ENCODE measurements around the gene MTF1.

DNA sequence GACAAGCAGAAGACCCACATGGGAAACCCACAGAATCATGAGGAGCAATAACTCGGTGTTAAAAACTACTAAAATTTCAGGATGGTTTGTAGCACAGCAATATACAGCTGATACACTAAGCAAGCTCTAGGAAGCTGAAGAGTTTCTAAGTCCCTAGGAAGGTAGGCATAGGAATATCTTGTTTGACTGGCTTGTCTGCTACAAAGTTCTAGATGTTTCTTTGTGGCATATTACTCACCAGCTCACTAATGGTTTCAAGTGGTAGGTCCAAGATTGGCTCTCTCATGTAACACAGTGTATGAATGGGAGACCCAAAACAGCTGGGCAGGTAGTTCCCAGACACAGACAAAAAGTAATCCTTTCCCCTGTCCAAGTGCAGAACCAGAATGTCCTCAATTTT is 13.3 kb upstream of the MTF1 start:
- TF ChIP-seq, protein P1, sequence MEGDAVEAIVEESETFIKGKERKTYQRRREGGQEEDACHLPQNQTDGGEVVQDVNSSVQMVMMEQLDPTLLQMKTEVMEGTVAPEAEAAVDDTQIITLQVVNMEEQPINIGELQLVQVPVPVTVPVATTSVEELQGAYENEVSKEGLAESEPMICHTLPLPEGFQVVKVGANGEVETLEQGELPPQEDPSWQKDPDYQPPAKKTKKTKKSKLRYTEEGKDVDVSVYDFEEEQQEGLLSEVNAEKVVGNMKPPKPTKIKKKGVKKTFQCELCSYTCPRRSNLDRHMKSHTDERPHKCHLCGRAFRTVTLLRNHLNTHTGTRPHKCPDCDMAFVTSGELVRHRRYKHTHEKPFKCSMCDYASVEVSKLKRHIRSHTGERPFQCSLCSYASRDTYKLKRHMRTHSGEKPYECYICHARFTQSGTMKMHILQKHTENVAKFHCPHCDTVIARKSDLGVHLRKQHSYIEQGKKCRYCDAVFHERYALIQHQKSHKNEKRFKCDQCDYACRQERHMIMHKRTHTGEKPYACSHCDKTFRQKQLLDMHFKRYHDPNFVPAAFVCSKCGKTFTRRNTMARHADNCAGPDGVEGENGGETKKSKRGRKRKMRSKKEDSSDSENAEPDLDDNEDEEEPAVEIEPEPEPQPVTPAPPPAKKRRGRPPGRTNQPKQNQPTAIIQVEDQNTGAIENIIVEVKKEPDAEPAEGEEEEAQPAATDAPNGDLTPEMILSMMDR (IDR thresholded peaks at IDR 0.05), result no peak
- no peak for TF ChIP-seq POLR2A (IDR thresholded peaks at IDR 0.05)

All from prostate gland (tissue), 2 donors.